ENCODE data around the gene DISP3. TPM values are rescaled to one million over a fixed set of nuclear protein-coding genes. Genes with fewer than 3 reads are reported as not detected.

The DISP3 gene
- total and polyA plus RNA-seq, 9 of the 15 experiments (the other 6 are each of a cell fraction or from before 2014, with no cell fraction given): 0.03 to 0.19 (median 0.15) TPM; not detected in 5

- TF ChIP-seq REST (IDR thresholded peaks at IDR 0.05; ENCODE audit: borderline replicate concordance) (no peak), REST (CRISPR knock-in tag; IDR thresholded peaks at IDR 0.05; ENCODE audit: low read depth) (no peak), CEBPG (CRISPR knock-in tag; IDR thresholded peaks at IDR 0.05) (no peak), CEBPG (tag; conservative IDR thresholded peaks at IDR 0.05 in 1 of 2, IDR thresholded peaks at IDR 0.05 in 1 of 2) (no peak), MEIS2 (IDR thresholded peaks at IDR 0.05; ENCODE audit: partially characterized antibody) (peak; percentile 4), RFX1 (IDR thresholded peaks at IDR 0.05) (peak; percentile 92), LCOR (CRISPR knock-in tag; IDR thresholded peaks at IDR 0.05) (no peak), PKNOX1 (IDR thresholded peaks at IDR 0.05) (peak; percentile 86), EZH2 (IDR thresholded peaks at IDR 0.05; ENCODE audit: borderline replicate concordance, low read depth, low read length) (no peak), CEBPZ (IDR thresholded peaks at IDR 0.05; ENCODE audit: borderline replicate concordance, low read depth, low read length) (no peak), SNIP1 (IDR thresholded peaks at IDR 0.05; ENCODE audit: low read depth) (no peak), ARHGAP35 (IDR thresholded peaks at IDR 0.05; ENCODE audit: partially characterized antibody) (no peak), ZNF778 (CRISPR knock-in tag; IDR thresholded peaks at IDR 0.05) (no peak), MTA3 (IDR thresholded peaks at IDR 0.05; ENCODE audit: borderline replicate concordance) (no peak), ELF2 (CRISPR knock-in tag; IDR thresholded peaks at IDR 0.05) (no peak)
Measured at GRCh38 chr1:11564237-11564636, 85.3 kb downstream of the DISP3 start (continued).
